Activated CD8-positive, alpha-beta memory T cell treated with anti-CD3 and anti-CD28 coated beads for 1 hour (primary cell): ENCODE data around the gene PANK2.
"Not testable (repeated sequence)": the region's sequence is repeated elsewhere in the genome, so short reads cannot be mapped to it uniquely, and the experiment has no call there.

Experiments used
- DNase-seq, 2 donors: peaks; one replicate each; pipeline ENCODE4 v3.0.0-alpha.2; 2020; ENCODE audit warnings: low read depth in 1 of 2; ENCODE audit errors: extremely low read depth in 1 of 2

PANK2 gene

DNA sequence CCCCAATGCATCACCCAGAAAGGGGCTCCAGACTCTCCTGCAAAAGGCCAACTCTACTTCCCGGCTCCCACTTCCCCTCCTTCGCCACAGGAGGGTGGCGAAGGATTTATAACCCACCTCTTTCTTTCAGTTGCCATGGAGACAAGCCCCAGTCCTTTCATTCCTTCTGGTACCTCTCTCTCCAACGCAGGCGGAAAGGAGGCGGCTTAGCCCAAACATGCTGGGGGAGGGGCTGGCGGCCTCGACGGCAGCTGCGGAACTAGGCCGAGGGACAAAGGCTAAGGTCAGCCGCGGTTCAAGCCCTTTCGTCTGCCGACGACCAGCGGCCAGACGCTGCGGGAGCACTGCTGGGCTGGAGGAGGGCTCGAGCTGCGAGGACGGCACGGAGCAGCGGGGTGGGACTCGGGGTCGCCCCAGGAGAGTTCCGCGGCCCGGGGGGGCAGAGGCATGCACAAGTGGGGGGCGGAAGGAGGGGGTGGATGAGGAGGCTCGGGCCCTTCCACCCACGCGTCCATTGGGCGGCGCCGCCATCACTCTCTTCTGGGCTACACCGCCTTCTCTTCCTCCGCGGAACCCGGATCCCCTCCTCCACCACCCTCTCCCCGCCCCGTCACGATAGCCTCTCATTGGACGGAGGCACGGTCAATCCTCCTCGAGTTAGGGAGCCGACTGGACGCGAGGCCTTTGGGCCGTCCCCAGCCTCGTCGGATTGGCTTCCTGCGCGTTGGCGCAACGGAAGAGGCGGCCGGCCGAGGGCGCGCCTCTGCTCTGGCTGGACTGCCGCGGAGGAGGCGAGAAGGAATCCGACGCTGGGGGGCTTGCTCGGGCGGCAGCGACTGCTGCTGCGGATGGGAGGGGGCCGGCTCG lies at the start of gene PANK2:
Gene PANK2, plus strand, starts transcription at position 766 of the 867 bp plus-strand sequence.
- peak; percentile 92 to 96 for DNase-seq

DNA sequence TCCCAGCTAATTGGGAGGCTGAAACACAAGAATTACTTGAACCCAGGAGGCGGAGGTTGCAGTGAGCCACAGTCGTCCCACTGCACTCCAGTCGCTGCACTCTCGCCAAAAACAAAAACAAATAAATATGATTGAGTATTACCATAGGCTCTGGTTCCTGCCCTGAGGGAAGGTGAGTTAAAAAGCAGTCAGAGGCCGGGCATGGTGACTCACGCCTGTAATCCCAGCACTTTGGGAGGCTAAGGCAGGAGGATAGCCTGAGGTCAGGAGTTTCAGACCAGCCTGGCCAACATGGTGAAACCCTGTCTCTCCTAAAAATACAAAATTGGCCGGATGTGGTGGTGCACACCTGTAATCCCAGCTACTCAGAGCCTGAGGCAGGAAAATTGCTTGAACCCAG lies 49.0 kb upstream of the PANK2 start:
- DNase-seq, result not testable (repeated sequence)

GRCh38 chr20:3842348-3842930 lies 46.7 kb upstream of the PANK2 start:
- no peak for DNase-seq

DNA sequence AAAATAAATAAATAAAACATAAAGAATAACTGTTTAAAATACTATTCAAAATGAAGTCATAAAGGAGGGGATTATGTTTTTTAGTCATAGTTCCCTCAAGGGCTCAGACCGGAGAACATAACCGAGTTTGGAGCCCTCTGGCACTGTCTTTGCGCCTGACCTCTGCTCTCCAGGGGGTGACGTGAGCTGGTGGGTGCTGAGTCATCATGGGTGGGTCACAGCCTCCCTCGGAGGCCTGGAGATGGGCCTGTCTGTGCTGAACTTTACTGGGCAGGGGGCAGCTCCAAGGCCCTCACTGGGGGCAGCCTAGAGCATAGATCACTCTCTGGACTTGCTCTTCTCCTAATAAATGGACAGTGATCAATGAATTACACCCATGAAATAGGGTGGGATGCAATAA lies 45.7 kb upstream of the PANK2 start:
- DNase-seq, result no peak

GRCh38 chr20:3843990-3844619 lies 45.1 kb upstream of the PANK2 start:
- not testable (repeated sequence) for DNase-seq

- DNase-seq, result no peak
These were observed 42.8 kb upstream of the PANK2 start for GRCh38 chr20:3846378-3846739.

GRCh38 chr20:3846740-3847428 lies 42.3 kb upstream of the PANK2 start, which contains the start of gene MAVS:
Gene MAVS, plus strand, starts transcription at chr20:3846834. Its CDS starts 7,791 bp downstream, at chr20:3854625.
- peak; percentile 58 to 80 for DNase-seq

- no peak for DNase-seq
These were observed 41.7 kb upstream of the PANK2 start for GRCh38 chr20:3847429-3847940.

- DNase-seq, result no peak
These were observed 40.6 kb upstream of the PANK2 start for GRCh38 chr20:3848565-3848964.

DNA sequence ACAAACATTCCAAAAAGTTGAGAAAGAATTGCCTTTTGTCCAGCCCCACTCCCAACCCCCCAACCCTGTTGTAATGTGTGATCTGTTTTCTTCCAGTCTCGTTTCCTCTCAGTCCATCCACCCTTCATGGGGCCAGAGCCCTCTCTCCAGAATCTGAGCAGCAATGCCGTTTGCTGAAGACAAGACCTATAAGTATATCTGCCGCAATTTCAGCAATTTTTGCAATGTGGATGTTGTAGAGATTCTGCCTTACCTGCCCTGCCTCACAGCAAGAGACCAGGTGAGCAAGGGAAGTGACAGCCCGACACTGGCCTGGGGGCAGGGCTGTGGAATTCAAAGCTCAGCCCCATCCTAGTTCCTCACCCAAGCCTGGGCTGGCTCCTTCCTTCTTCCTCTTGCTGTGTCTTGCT lies 34.7 kb upstream of the PANK2 start:
- no peak for DNase-seq

DNA sequence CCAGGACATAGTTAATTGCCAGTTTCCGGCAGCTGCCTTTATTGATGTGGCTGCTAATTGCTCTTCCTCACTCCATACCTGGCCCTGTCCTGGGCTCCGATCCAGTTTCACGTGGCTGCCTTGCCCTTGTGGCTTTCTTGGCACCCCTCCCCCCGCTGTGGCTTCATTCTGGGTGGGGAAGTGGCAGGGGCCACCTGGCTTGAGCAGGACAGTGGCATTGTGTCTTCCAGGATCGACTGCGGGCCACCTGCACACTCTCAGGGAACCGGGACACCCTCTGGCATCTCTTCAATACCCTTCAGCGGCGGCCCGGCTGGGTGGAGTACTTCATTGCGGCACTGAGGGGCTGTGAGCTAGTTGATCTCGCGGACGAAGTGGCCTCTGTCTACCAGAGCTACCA lies 31.8 kb upstream of the PANK2 start:
- DNase-seq, result no peak

DNA sequence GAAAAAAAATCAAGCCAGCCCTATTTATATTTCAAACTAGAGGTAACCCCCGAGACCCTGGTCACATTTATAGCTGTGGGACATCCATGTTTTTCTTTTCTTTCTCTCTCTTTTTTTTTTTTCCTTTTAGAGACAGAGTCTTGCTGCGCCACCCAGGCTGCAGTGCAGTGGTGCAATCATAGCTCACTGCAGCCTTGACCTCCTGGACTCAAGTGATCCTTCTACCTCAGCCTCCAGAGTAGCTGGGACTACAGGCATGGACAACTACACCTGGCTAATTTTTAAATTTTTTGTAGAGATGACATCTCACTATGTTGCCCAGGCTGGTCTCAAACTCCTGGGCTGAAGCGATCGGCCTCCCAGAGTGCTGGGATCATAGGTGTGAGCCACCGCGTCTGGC lies 30.5 kb upstream of the PANK2 start:
- DNase-seq, result no peak

GRCh38 chr20:3861191-3861590 lies 28.0 kb upstream of the PANK2 start:
- DNase-seq, result no peak

DNA sequence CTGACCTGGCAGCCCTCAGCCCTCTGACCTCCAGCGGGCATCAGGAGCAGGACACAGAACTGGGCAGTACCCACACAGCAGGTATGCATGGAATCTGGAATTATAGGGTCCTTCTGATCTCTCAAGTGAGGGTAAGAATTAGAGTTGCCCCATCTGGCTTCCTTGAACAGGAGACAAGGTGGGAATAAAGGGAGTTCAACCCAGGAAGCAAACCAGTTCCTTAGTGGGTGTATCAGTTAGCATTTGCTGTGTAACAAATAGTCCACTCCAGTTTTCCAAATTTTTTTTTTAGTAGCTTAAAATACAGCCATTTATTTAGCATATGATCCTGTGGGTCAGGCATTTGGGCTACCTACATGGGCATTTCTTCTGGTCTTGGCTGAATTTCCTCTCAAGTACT lies 26.9 kb upstream of the PANK2 start:
- DNase-seq, result no peak

DNA sequence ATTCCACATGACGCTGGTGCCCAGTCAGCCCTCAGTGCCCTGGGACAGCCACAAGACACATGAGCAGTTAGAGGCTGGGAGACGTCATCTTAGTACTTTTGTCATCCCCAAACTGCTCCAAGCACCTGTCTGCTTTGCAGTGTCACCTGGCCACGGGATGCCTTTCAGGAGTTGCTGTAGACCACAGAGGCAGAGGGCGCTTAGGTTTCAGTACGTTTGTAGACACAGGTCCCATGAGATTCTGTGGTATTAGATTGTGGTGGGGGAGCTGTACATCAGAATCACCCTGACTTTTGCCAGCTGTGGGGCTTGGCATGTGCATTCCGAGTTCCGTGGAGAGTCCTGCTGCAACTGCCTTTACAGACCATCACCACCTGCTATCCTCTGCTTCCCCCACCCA lies 25.9 kb upstream of the PANK2 start:
- DNase-seq, result no peak

GRCh38 chr20:3864518-3864917 lies 24.7 kb upstream of the PANK2 start:
- DNase-seq, result no peak

DNA sequence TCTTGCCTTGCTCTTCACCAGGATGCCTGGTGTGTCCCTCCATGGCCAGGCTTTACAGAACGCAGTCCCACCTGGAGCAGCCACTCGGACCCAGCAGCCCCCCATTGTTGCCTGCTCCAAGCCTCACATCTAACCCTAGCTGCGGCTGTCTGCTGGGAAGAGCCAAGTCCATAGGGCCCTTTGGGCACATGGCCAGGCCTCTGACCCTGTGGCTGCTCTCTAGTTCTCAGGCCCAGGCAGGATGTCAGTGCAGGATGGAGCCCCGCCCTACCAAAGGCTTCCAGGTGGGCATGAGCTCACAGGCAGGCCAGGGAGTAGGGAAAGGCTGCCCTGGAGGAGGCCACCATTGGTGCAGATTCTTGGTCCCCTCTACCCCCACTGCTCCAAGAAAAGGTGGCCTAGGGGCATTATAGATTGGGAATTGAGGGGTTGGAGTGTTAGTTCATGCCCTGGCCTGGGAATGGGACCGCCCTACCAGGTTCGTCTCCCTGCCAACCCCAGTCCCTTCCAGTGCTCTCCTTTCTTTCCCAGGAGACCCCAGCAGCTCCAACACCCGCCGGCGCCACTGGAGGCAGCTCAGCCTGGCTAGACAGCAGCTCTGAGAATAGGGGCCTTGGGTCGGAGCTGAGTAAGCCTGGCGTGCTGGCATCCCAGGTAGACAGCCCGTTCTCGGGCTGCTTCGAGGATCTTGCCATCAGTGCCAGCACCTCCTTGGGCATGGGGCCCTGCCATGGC lies 23.9 kb upstream of the PANK2 start:
- DNase-seq, result no peak

DNA sequence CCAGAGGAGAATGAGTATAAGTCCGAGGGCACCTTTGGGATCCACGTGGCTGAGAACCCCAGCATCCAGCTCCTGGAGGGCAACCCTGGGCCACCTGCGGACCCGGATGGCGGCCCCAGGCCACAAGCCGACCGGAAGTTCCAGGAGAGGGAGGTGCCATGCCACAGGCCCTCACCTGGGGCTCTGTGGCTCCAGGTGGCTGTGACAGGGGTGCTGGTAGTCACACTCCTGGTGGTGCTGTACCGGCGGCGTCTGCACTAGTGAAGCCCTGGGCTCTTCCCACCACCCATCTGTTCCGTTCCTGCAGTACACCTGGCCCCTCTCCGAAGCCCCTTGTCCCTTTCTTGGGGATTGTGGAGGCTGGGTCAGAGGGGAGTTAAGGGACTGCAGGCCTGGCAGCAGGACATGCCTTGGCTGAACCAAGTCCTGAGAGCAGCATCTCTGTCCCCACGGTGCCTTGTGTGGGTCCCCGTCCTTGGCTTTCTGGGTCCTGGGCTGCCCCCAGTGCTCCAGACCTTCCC lies 23.2 kb upstream of the PANK2 start:
- DNase-seq, result no peak

- DNase-seq, result no peak
These were observed 22.7 kb upstream of the PANK2 start for GRCh38 chr20:3866464-3866863.

- no peak for DNase-seq
These were observed 21.4 kb upstream of the PANK2 start for GRCh38 chr20:3867802-3868201.
